Mesothelial cell of epicardium (in vitro differentiated cells): ENCODE measurements around the gene PADI4. TPM values are rescaled to one million over a fixed set of nuclear protein-coding genes. Genes with fewer than 3 reads are reported as not detected.

Experiments used
- DNase-seq, 2 experiments: peaks; one replicate each; pipeline ENCODE4 v3.0.0; 2021; ENCODE audit warnings: low spot score in 2 of 2; ENCODE audit not compliant: unreplicated experiment in 2 of 2
- H3K27ac Mint-ChIP-seq: 2 replicates; pipeline ENCODE4 v1.8.0; 2021; ENCODE audit warnings: mixed read lengths
- H3K27me3 Mint-ChIP-seq: 2 replicates; pipeline ENCODE4 v1.8.0; 2021; ENCODE audit warnings: low read depth, mixed read lengths
- H3K36me3 Mint-ChIP-seq: 2 replicates; pipeline ENCODE4 v1.8.0; 2021; ENCODE audit warnings: mixed read lengths
- H3K4me1 Mint-ChIP-seq: 2 replicates; pipeline ENCODE4 v1.8.0; 2021; ENCODE audit warnings: mixed read lengths
- H3K4me3 Mint-ChIP-seq: 2 replicates; pipeline ENCODE4 v1.8.0; 2021; ENCODE audit warnings: mild to moderate bottlenecking, moderate library complexity, mixed read lengths
- H3K9me3 Mint-ChIP-seq: 2 replicates; pipeline ENCODE4 v1.8.0; 2021; ENCODE audit warnings: mixed read lengths
- total RNA-seq: library from RNA; stranded (reverse); gene quantifications from 3 replicates; pipeline ENCODE4 v1.2.1, GENCODE V29; 2021
- TF ChIP-seq, protein P1 (sequence below): fragments of 200-600 bp; sonication (generic); IDR thresholded peaks from one replicate; pipeline ENCODE4 v1.5.0; 2021; ENCODE audit warnings: antibody characterized with exemption; ENCODE audit not compliant: unreplicated experiment

PADI4 gene
- total RNA-seq, 1 donor from 2014 or later = not detected

DNA sequence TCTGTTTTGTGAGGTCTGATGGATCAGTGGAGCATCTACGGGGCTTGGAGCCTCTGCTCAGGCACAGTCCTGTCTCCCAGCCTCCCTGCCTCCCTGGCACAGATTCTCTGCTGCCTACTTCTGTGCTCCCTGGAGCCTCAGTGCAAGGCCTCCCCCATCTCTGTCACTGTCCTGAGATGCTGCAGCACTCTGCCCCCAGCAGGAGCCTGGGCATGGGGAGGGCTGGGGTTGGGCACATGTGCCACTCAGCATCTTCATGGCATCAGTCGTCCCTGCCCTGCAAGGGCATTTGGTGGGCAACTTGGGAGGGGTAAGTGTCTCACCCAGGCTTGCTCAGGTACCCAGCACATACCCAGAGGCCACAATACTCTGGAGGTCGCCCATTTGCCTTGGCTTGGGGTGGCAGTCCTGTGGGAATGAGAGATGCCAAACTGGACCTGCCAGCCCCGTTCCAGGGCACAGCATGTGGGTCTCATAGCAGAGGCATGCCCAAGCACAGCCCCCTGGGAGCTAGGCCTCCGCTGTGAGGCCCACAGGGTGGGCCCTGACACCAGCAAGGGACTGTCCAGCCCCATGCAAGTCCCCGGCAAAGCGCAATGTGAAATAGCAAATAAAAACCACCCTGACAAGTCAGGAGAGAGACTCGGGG is 30.4 kb upstream of the PADI4 start:
- Mint-ChIP-seq H3K4me3 (no peak overlapping the region), H3K27ac (no peak overlapping the region), H3K27me3 (peaks cover 13% of the 10 kb centered on the region), H3K36me3 (no peaks in the 10 kb centered on the region), H3K4me1 (peaks cover 3% of the 10 kb centered on the region), H3K9me3 (no peaks in the 10 kb centered on the region)
- no peak for DNase-seq
- TF ChIP-seq, protein P1, sequence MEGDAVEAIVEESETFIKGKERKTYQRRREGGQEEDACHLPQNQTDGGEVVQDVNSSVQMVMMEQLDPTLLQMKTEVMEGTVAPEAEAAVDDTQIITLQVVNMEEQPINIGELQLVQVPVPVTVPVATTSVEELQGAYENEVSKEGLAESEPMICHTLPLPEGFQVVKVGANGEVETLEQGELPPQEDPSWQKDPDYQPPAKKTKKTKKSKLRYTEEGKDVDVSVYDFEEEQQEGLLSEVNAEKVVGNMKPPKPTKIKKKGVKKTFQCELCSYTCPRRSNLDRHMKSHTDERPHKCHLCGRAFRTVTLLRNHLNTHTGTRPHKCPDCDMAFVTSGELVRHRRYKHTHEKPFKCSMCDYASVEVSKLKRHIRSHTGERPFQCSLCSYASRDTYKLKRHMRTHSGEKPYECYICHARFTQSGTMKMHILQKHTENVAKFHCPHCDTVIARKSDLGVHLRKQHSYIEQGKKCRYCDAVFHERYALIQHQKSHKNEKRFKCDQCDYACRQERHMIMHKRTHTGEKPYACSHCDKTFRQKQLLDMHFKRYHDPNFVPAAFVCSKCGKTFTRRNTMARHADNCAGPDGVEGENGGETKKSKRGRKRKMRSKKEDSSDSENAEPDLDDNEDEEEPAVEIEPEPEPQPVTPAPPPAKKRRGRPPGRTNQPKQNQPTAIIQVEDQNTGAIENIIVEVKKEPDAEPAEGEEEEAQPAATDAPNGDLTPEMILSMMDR = no peak

DNA sequence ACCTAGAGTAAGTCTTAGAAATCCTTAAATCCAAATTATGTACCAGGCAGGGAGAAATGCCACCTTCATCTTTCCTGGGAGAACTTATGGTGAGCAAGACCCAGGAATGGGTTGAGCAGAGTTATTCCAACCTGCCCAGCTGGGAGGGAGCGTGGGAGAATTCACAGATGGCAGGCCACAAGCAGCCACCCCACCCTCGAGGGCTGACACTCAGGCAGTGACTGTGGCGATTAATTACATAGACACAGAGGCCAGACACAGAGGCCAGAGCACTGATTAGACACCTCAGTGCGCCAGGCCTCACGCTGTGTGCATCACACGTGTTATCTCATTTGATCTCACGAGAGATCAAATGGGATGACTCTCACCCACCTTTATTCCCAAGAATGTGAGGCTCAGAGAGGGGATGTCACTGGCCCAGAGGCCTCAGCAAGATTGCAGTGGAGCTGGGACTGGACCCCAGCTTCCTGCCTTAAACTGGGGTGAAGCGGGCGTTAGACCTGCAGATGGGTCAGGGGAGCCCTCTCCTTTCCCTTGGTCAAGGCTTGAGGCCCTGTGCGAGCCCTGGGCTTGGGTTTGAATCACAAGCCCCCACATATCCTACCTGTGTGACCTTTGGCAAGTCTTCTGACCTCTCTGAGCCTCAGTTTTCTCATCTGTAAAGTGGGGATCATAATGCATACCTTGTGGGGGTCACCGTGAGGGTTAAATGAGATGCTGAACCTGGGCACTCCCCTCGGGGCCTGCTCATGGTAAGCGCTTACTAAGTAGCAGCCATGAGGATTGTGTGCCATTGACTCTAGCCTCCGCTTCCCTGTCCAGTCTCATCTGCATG is 28.8 kb upstream of the PADI4 start:
- DNase-seq = no peak
- peaks cover 3% of the 10 kb centered on the region for H3K4me1 Mint-ChIP-seq
- H3K36me3 Mint-ChIP-seq = no peaks in the 10 kb centered on the region
- H3K27me3 Mint-ChIP-seq = peaks cover 20% of the 10 kb centered on the region
- H3K9me3 Mint-ChIP-seq = no peaks in the 10 kb centered on the region
- no peak overlapping the region for H3K4me3 Mint-ChIP-seq
- no peak overlapping the region for H3K27ac Mint-ChIP-seq
- TF ChIP-seq, protein P1 = no peak

DNA sequence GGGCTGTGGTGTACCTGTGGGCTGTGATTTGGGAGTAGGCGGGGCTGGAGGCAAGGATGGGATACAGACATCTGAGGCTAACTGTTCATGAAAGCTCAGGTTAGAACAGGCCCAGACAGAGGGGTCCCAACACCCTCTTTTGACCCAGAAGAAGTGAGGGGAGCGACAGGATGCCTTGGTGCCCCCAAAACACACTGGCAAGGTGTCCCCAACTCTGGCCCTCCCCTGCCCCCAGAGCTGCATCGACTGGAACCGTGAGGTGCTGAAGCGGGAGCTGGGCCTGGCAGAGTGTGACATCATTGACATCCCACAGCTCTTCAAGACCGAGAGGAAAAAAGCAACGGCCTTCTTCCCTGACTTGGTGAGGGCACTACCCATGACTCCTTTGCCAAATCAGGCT is 27.6 kb upstream of the PADI4 start:
- H3K36me3 Mint-ChIP-seq = no peaks in the 10 kb centered on the region
- H3K9me3 Mint-ChIP-seq = no peaks in the 10 kb centered on the region
- no peak overlapping the region for H3K27ac Mint-ChIP-seq
- H3K4me1 Mint-ChIP-seq = peaks cover 3% of the 10 kb centered on the region
- H3K27me3 Mint-ChIP-seq = peaks cover 23% of the 10 kb centered on the region
- TF ChIP-seq, protein P1 = no peak
- no peak overlapping the region for H3K4me3 Mint-ChIP-seq
- DNase-seq = no peak

- H3K9me3 Mint-ChIP-seq = no peaks in the 10 kb centered on the region
- no peak for DNase-seq
- no peak overlapping the region for H3K4me3 Mint-ChIP-seq
- no peaks in the 10 kb centered on the region for H3K36me3 Mint-ChIP-seq
- H3K27ac Mint-ChIP-seq = no peak overlapping the region
- peaks cover 3% of the 10 kb centered on the region for H3K4me1 Mint-ChIP-seq
- H3K27me3 Mint-ChIP-seq = peaks cover 21% of the 10 kb centered on the region
- TF ChIP-seq, protein P1 = no peak
Observed at GRCh38 chr1:17280894-17281293, 27.1 kb upstream of the PADI4 start.

- Mint-ChIP-seq H3K9me3 (no peaks in the 10 kb centered on the region), H3K36me3 (no peaks in the 10 kb centered on the region), H3K27me3 (peaks cover 21% of the 10 kb centered on the region)
Observed at GRCh38 chr1:17281775-17282181, 26.2 kb upstream of the PADI4 start.

More at GRCh38 chr1:17281775-17282181, 26.2 kb upstream of the PADI4 start:
- no peak for DNase-seq
- H3K4me3 Mint-ChIP-seq = no peak overlapping the region
- peaks cover 3% of the 10 kb centered on the region for H3K4me1 Mint-ChIP-seq
- TF ChIP-seq, protein P1 = no peak
- H3K27ac Mint-ChIP-seq = no peak overlapping the region
